GM19238 (cell line): ENCODE results near the gene AS3MT.
"Not testable (repeated sequence)": the region's sequence is repeated elsewhere in the genome, so short reads cannot be mapped to it uniquely, and the experiment has no call there.

Experiments
- DNase-seq: peaks from one replicate; pipeline ENCODE4 v3.0.0; 2011; ENCODE audit warnings: low spot score; ENCODE audit not compliant: insufficient read length

AS3MT gene

DNA sequence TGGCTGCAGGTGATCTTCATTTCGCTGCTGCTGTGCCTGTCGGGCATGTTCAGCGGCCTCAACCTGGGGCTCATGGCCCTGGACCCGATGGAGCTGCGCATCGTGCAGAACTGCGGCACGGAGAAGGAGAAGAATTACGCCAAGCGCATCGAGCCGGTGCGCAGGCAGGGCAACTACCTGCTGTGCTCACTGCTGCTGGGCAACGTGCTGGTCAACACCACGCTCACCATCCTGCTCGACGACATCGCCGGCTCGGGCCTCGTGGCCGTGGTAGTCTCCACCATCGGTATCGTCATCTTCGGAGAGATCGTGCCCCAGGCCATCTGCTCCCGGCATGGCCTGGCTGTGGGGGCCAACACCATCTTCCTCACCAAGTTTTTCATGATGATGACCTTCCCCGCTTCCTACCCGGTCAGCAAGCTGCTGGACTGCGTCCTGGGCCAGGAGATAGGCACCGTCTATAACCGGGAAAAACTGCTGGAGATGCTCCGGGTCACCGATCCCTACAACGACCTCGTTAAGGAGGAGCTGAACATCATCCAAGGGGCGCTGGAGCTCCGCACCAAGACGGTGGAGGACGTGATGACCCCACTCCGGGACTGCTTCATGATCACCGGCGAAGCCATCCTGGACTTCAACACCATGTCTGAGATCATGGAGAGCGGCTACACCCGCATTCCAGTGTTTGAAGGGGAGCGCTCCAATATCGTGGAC, 50.1 kb downstream of the AS3MT start:
- DNase-seq, result no peak

DNA sequence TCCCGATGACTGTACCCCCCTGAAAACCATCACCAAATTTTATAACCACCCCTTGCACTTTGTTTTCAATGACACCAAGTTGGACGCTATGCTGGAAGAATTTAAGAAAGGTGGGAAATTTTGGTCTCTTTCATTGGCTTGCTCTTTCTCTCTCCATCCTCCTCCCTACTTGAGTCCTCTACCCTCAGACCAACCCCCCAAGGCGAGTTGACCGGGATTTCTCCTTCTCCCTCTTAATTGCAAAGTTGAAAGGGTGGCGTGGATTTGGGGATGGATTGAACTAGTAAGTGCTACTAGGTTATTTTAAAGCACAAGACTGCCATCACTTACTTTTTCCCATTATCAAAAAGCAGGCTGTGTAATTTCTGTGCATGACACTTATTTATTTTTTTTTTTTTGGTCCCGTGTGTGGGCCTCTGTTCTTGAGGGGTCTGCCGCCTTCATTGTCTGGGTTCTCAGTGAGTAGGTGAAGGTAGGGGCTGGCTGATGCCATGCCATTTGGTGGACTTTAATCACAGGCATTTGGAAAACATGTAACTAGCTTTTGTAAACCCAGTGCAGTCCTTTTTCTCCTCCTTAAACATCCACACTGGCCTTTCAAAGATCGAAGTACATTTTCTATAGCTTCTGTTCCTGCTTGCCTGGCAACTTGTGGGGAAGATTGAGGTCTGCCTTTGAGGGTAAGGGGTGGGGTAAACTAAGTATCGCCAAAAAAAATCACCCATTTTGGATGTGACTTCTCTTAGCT, 50.9 kb downstream of the AS3MT start:
- DNase-seq, result no peak

DNA sequence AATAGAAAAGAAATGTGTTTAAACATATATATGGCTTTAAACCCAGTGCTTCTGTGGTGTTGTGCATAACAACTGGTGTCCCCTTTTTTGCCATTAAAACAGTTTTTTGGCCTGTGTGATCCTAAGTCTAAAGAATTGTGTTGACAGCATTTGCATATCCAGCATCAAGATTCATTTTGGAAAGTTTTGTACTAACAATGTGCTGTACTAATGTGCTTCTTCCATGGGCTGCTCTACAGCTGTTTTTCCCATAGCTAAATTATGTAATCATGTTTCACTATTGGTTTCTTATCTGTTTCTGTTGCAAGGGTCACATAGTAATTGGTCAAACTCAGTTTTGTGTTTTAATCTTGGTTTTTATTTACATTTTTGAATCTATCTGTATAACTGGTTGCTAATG, 54.3 kb downstream of the AS3MT start:
- DNase-seq, result no peak

DNA sequence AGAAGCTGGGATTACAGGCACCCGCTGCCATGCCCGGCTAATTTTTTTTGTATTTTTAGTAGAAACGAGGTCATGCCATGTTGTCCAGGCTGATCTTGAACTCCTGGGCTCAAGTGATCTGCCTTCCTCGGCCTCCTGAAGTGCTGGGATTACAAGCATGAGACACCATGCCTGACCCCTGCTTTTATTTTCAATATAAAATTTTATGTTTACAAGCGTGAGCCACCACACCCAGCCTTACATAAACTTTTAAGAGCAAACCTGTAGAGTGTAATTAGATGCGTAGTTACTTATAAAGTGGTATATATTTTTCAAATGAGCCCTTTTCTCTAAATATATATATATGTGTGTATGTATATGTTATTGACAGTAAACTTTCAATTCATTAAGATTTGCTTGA, 57.6 kb downstream of the AS3MT start:
- no peak for DNase-seq

DNA sequence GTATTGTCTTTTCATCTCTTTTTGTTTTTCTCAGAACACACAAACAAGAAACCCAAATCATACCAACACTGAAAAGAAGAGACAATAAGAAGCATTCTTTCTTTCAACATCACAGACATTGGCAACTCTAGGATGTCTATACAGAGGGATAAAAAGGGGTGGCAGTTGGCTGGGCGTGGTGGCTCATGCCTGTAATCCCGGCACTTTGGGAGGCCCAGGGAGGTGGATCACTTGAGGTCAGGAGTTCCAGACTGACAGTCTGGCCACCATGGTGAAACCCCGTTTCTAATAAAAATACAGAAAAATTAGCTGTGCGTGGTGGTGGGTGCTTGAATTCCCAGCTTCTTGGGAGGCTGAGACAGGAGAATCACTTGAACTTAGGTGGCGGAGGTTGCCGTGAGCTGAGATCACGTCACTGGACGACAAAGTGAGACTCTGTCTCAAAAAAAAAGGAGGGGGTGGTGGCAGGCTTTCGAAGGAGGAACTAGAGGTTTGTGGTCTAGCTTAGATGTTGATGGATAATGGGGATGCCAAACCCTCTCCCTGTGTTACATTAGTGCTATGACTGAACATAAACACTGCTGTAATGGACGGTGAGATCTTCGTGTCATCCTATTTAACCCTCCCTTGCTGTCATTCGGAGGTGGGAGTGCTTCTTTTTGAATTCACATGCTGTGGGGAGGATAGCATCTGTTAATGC, 58.2 kb downstream of the AS3MT start:
- no peak for DNase-seq

DNA sequence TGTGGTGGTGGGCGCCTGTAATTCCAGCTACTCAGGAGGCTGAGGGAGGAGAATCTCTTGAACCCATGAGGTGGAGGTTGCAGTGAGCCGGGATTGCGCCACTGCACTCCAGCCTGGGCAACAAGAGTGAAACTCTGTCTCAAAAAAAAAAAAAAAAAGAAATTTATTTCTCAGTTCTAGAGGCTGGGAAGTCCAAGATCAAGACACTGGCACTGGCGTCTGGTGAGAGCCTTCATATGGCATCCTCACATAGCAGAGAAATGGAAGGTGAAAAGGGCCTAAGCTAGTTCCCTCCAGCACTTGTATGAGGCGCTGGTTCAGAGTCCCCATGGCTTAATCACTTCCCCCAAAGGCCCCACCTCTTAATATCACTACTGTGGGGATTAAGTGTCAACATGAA, 59.2 kb downstream of the AS3MT start:
- not testable (repeated sequence) for DNase-seq

DNA sequence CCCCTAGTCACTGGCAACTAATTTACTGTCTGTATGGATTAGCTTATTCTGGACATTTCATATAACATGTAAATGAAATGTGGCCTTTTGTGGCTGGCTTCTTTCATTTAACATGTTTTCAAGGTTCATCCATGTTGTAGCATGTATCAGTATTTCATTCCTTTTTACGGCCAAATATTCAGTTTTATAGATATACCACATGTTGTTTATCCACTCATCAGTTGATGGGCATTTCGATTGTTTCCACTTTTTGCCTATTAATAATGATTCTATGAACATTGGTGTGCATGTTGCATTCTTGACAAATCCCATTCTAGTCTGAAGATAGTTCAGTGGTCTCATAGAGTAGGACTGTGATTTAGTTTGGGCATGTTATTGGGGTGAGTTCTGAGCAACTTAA, 61.5 kb downstream of the AS3MT start:
- no peak for DNase-seq

DNA sequence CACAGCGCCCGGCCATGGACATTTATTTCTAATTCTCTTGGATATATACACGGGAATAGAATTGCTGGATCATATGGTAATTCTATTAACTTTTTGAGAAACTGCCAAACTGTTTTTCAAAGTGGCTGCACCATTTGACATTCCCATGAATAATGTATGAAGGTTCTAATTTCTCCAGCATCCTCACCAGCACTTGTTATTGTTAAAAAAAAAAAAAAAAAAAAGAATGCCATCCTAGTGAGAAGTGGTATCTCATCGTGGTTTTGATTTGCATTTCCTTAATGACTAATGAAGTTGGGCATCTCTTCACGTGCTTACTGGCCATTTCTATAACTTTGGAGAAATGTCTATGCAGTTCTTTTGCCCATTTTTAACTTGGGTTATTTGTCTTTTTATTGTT, 62.4 kb downstream of the AS3MT start:
- no peak for DNase-seq

DNA sequence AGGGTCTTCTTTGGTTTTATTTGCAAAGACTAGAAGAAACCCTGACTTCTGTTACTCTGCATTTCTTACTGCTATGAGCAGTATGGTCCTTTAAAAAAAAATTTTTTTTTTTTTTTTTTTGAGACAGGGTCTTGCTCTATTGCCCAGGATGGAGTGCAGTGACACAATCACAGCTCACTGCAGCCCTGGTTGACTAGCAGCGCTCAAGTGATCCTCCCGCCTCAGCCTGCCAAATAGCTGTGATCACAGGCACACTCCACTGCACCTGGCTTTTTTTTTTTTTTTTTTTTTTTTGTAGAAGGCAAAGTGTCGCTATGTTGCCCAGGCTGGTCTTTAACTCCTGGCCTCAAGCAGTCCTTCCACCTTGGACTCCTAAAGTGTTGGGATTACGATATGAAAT, 66.2 kb downstream of the AS3MT start:
- no peak for DNase-seq

DNA sequence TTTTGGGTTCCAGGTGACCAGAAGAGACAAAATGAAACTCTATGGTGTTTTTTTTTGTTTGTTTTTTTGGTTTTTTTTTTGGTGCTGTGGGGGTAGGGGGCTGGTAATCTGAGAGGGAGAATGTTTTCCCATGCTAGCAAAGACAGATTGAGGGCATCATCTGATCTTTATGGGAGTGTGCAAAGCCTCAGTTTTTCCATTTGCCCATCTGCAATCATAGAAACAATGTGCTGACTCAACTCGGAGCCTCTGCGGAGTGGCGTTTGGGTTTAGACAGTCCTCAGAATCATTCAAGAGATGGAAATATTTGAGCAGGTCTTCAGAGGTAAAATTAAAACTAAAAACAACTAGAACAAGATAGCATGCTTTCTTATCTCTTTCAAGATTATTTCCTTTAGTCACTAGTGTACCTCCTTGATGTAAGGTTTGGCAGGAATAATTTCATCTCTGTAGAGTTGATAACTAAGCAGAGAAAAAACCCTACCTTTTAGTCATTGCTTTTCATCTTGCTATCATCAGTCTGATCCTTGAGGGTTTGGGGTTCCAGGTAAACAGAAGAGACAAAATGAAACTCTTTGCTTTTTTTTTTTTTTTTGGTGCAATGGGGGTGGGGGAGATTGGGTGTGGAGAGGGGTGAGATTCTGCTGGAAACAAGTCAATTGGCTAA, 66.8 kb downstream of the AS3MT start:
- DNase-seq, result no peak

DNA sequence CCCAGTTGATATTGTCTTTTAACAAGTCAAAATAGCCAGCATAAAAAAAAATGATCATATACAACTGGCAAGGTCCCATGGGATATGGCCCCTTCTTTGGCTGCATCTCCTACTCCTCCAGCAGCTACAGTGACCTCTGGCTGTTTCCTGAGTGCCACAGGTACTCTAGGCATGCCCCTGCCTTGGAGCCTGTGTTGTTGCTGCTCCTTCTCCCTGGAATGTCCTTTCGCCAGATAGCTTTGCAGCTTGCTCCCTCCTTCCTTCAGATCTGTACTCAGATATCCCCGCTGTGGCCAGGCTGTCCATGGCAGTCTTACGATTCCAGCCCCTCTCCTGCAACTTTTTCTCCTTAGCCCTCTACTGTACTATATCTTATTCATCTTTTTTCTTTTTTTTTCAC, 72.1 kb downstream of the AS3MT start:
- DNase-seq, result no peak

DNA sequence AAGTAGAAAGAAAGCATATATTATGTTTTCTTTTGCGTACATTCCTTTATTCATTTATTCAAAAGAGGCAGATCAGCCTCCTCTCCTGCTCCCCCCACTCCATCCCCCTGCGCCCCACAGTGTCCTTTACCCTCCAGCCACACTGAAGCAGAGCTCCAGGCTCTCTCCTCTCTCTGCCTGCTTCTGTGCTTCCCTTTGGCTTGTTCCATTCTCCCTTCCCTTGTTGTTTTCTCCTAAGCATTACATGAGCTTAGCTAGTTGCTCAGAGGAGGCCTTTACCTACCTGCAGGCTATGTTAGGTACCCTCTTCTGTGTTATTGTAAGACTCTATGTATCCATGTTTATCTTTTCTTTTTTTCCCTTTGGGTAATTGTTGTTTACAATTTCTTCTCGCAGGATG, 76.2 kb downstream of the AS3MT start:
- DNase-seq, result no peak

DNA sequence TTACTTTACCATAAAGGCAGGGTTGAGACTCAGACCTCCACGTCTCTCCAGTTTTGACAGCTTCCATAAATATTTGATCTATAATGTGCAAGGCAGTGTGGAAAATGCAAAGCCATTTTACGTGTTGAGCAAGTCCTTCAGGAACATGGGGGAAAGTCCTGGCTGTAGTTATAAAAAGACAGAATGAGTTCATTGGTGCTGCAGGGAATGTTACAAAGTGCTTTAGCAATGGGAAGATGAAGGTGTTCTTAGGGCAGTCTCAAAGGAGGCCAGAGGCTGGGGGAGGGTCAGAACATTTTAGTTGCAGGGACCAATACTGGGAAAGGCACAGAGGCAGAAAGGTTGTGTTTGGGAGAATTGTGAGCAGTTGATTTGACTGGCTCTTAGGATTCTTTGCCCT, 76.7 kb downstream of the AS3MT start:
- no peak for DNase-seq

DNA sequence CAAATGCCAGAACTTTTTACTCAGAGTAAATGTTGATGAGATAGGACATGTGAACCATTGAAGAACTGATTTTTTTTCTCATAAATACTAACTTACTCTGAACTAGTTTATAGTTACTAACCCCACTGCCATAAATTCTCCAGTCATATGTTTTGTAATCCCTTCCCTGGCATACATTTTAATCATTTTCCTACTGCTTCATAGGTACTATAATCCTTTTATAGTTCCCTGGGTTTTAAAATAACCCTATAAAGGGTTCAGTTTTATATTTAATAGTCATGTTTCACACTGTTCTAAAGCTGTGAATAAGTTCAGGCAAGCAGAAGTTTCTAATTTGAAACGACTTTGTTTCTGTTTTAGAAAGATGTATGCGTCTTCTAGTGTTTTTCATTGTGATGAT, 77.7 kb downstream of the AS3MT start:
- no peak for DNase-seq

DNA sequence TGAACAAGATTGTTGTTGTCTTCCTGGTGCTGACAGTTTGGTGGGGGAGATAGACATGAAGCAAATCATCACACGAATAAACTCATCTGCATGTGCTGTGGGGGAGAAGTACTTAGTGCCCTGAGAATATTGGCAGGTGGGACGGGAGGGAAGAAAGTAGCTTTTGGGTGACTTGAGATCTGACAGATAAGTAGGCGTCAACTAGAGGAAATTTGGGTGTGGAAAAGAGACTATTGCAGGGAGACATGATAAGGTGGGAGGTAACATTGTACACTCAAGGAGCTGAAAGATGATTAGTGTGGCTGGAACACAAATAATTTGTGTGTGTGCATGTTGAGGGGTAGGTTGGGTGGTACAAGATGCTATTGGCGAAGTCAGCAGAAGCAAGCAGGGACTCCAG, 78.9 kb downstream of the AS3MT start:
- no peak for DNase-seq

DNA sequence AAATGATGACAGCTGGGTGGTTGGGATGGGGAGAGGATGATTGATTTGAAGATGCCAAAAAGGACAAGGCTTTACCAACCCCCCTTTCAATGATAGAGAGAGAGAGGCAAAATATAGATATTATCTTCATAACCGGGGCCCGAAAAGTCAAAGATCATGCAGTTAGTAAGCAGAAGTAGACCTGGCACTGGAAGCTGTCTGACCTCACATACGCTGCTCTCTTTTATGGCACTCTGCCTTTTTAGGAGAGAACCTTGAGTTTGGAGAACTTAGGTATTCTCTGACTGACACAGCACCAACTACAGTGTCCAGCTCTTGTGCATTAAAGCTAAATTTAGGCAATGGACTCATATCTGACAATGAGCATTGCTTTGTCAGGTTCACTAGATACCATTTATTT, 79.5 kb downstream of the AS3MT start:
- DNase-seq, result no peak

DNA sequence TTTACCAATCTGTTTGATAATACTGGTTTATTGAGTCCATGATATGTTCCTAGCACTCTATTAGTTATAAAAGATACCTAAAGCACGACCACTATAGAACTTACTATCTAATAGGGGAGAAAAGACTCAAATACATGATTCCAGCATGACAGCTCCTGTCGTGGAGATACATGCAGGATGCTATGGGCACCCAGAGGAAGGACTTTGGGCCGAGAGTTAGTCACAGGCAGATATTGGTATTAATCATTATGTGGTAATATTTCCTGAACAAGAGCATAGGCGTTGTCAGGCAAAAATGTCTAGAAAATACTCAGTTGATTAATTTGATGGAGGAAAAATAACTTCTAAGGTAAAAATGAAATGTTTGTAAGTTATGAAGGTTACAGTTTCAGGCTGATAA, 80.6 kb downstream of the AS3MT start:
- no peak for DNase-seq

DNA sequence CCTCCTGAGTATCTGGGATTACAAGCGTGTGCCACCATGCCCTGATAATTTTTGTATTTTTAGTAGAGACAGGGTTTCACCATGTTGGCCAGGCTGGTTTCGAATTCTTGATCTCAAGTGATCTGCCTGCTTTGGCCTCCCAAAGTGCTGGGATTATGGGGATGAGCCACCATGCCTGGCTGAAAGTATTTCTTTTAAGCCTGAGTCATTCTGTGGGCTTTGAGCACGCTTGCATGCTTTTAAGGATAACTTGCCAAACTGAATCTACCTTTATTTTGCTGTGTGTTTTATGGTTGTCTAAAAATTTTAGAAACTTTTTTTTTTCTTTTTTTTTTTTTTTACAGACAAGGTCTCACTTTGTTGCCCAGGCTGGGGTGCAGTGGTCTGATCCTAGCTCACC, 82.0 kb downstream of the AS3MT start:
- no peak for DNase-seq
